GM18517 (cell line): ENCODE measurements around the gene IRF3.

Experiments used
- ATAC-seq: cut with Tn5 transposase; IDR thresholded peaks from one replicate; pipeline ENCODE4 v1.9.1; 2021; ENCODE audit warnings: mild to moderate bottlenecking, moderate library complexity; ENCODE audit not compliant: unreplicated experiment

IRF3 gene, protein sequence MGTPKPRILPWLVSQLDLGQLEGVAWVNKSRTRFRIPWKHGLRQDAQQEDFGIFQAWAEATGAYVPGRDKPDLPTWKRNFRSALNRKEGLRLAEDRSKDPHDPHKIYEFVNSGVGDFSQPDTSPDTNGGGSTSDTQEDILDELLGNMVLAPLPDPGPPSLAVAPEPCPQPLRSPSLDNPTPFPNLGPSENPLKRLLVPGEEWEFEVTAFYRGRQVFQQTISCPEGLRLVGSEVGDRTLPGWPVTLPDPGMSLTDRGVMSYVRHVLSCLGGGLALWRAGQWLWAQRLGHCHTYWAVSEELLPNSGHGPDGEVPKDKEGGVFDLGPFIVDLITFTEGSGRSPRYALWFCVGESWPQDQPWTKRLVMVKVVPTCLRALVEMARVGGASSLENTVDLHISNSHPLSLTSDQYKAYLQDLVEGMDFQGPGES

DNA sequence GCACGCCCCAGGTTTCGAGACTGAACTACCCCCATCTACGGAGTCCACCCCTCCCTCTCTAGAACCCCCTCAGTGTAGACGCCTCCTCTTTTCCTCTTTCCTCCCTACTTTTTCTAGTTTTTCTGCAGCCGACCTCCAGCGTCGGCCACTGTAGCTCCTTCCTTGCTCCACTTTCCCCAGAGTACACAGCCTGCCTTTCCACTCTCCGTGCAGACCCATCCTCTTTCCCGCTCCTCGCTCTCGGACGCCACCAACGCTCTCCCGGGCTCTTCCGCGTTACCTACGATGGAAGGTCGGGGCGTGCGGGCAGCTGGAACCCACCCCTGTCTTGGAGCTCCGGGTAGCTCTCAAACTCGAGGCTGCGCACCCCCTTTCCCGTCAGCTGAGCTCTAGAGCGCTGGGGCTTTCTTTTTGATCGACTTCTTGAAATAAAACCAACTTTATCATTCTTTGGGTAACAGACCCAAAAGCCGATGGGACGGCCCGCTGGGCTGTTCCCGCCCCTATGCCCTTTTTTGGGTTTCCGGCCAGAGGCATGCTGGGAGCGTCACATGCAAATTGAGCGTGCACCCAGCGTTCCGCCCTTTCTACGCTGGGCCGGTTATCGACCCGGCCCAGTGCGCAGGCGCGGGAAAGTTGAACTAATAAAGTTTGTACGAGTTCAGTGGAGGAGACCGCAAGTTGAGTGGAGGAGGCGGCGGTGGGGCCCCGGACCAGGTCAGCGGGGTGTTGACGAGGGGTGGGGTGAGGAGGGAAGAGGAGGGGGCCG is at the start of gene IRF3, which contains the start of gene BCL2L12:
IRF3 (minus strand) TSS at position 507 of the 769 bp plus-strand sequence. CDS start 1,019 bp downstream, outside the sequence.
BCL2L12 (plus strand) TSS at position 583 of the 769 bp plus-strand sequence. CDS start 760 bp downstream, outside the sequence.
- peak; percentile 72 for ATAC-seq

GRCh38 chr19:49713236-49713845 is 47.7 kb upstream of the IRF3 start:
- no peak for ATAC-seq

DNA sequence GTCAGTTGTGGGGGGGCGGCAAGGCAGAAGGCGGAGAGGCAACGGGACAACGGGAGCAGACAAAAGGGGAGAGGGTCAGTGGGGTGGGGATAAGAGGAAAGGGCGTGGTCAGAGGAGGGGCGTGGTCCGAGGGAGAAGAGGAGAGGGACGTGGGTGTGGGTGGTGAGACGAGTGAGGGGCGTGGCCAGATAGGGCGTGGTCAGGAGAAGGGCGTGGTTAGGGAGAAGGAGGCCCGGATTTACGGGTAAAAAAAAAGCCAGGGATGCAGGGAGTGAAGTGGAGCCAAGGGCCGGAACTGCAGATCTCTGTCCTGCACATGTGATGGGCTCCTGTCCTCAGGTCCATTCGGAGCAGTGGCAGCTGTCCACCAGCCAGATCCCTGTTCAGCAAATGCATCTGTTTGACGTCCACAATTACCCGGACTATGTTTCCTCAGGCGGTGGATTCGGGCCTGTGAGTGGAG is 46.8 kb upstream of the IRF3 start:
- no peak for ATAC-seq

GRCh38 chr19:49710372-49710951 is 44.8 kb upstream of the IRF3 start:
- no peak for ATAC-seq

GRCh38 chr19:49705919-49706318 is 40.3 kb upstream of the IRF3 start:
- ATAC-seq: no peak

DNA sequence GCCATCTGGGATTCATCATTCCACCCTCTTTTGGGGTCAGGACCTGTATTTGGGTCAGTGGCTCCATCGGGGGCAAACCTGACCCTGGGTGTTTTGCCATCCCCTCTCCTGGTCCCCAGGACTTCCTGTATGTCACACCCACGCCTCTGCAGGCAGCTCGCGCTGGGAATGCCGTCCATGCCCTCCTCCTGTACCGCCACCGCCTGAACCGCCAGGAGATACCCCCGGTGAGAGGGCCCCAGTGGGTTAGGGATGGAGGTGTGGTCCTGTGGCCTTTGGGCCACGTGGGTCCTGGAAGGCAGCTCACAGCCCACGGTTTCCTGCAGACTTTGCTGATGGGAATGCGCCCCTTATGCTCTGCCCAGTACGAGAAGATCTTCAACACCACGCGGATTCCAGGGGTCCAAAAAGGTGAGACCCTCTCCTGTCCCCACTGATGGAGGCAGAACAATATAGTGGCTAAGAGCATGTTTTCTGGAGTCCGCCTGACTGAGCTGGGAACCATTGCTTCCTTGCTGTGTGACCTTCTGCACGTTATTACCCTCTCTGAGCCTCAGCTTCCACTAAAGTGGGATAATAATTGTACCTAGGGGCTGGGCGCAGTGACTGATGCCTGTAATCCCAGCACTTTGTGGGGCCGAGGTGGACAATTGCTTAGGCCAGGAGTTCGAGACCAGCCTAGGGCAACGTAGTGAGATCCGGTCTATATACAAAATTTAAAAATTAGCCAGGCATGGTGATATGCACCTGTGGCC is 39.4 kb upstream of the IRF3 start:
- ATAC-seq: no peak

- ATAC-seq: no peak
Observed at GRCh38 chr19:49701271-49701786, 35.7 kb upstream of the IRF3 start.

GRCh38 chr19:49700563-49700962 is 34.9 kb upstream of the IRF3 start:
- no peak for ATAC-seq

GRCh38 chr19:49699364-49699763 is 33.7 kb upstream of the IRF3 start:
- ATAC-seq: no peak

DNA sequence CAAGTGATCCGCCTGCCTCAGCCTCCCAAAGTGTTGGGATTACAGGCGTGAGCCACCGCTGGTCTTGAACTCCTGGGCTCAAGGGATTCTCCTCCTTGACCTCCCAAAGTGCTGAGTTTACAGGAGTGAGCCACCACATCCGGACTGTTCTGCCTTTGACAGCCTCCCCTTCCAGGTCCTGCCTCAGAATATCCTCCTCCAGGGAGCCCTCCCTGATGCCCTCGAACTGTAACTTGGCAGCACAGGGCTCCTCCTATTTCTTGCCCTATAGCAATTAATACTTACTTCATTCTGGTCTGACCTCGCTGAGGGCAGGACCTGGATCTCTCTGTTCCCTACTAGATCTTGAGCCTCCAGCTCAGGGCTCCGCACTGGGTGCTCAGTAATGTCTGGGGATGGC is 31.2 kb upstream of the IRF3 start:
- no peak for ATAC-seq

DNA sequence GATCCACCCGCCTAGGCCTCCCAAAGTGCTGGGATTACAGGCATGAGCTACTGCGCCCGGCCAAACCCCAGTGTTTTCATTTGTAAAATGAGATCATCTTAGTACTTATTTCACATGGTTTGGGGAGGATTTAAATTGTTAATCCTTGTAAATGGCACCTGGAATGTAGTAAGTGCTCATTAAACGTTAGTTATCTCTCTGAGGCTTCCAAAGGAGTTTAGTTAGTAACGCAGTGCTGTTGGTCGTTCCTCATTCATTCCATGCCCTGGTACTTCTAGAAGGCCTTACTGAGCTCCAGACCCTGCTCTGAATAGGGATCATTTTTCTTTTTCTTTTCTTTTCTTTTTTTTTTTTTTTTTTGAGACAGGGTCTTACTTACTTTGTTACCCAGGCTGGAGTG is 30.5 kb upstream of the IRF3 start:
- no peak for ATAC-seq

DNA sequence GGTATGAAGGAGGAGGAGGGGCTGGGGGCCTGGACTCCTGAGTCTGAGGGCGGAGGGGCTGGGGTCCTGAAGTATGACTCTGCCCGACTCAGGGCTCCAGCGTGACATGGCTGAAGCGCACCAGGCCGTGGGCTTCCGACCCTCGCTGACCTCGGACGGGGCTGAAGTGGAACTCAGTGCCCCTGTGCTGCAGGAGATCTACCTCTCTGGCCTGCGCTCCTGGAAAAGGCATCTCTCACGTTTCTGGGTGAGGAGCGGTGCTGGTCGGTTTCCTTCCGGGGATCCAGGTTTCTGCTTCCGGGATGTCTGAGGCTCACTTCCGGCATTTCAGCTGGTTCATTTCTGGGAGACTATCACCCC is 26.5 kb upstream of the IRF3 start:
- no peak for ATAC-seq

DNA sequence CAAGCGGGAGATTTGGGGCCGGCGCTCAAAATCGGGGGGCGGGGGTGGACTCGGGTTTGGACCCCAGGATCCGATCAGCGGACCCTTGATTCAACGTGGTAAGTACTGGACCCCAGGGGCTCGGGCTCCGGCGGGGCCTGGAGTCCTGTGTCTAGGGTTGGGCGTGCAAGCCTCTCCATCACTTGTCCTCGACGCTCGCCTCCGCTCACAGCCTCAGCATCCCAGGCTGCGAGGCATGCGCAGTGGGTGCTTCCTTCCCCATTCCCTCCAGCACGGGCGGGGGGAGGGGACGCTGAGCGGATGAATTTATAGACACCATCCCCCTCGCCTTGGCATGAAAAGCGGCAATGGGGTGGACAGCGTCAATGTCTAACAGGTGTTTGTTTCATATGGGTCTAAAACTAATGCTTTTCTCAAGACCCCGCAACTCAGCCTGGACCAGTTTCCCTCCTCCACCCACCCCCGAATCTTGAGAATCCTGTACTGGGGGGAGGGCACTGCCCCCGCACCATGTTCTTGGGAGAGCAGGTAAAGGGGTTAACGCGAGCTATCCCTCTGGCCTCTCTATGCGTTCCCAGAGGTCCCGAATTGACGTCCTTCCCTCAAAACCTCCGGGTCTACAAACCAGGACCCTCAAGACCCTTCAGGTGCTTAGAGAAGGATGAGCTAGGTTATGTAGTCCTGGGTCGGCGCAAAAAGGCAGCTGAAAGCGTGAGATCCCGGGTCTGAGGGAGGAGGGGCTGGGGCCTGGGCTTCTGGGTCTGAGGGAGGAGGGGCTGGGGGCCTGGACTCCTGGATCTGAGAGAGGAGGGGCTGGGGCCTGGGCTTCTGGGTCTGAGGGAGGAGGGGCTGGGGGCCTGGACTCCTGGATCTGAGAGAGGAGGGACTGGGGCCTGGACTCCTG is 25.8 kb upstream of the IRF3 start:
- ATAC-seq: no peak

DNA sequence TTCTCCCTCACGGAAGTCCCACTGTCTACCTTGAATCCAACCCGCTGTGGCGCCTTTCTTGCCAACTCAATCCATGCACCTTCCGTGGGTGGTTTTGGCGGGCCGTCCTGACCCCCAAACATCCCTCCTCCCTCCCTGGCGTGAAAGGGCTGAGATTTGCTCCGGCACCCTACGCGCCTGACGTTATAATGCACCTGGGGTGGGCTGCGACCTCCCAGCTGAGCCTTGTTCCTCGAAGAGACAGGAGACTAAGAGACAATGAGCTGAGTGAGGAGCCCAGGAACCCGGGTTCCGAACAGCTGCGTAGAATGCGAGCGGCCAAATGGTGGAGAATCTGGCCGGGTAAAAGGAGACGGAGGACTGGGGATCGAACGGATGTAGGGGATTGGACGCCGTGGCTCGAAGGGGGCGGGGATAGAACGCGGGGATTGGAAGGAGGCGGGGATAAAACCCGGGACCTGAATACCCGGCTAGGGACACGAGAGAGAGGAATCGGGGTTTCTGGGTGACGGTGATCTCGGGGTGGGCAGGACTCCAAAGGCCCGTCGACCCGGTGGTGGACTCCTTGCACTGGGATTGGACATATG is 25.1 kb upstream of the IRF3 start, which contains the start of gene CPT1C:
CPT1C (plus strand) TSS at position 461 of the 587 bp plus-strand sequence. CDS start 1,137 bp downstream, outside the sequence.
- ATAC-seq: no peak

DNA sequence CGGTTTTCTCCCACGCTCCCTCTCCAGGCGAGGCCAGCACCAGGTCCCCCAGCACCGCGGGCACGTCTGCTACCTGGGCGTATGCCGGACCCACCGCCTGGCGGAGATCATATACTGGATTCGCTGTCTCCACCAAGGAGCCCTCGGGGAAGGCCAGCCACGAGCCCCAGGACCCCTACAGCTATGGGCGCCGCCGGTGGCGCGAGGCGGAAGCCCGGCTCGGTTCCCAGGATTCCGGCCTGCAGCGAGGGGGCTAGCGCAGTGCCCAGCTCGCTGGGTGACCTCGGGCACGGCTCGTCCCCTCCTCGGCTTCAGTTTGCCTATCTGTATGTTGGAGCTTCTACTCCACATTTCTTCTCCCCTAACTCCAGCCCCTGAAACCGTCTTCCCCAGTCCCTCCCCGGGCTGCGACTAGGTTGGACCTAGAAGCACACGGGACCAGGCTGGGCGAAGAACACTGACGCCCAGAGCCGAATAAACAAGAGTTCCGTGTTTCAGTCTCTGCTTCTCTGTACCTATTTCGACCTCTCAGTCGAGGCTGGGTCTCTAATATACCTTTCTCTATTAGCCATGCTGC is 24.5 kb upstream of the IRF3 start:
- ATAC-seq: no peak

DNA sequence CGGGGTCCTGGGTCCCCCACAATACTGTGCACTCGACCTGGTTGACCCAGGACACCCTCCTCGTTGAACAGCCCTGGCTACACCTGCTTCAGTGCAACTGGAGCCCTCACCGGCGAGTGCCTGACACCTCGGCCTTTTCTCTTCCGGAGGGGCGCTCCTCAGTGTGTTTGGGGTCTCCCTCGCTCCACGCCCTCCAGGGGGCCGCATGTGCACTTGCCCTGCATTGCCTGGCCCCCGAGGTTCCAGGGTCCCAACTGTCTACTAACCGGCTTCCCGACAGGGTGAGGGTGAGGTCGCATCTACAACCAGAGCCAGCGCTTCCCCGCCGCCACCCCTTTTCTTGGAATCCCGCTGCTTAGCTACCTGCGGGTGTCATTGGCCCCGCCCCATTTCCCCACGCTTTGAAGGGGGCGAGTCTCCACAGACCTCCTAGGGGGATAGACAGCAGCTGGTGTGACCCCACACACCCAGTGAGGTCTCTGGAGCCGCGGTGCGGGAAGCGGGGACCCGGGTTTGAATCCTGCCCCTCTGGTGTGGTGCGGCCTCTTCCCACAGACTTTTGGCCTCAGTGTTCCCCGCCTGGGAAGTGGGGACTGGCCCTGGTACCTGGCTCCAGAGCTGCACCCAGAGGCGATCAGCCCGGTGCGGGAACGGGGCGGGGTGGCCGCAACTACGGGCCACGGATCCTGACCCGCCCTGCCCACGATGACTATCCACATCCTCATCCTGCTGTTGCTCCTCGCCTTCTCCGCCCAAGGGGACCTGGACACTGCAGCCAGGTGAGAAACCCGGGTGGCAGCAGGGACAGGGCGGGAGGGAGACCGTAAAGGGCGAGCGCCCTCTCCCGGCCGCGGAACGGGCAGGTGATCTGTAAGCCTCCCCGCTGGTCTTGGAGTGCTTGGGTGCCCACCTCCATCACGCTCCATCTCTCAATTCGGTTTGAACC is 23.7 kb upstream of the IRF3 start, which contains the start of gene ADM5:
ADM5 (plus strand) TSS at position 462 of the 946 bp plus-strand sequence; CDS start at position 706, 244 bp downstream.
- no peak for ATAC-seq

DNA sequence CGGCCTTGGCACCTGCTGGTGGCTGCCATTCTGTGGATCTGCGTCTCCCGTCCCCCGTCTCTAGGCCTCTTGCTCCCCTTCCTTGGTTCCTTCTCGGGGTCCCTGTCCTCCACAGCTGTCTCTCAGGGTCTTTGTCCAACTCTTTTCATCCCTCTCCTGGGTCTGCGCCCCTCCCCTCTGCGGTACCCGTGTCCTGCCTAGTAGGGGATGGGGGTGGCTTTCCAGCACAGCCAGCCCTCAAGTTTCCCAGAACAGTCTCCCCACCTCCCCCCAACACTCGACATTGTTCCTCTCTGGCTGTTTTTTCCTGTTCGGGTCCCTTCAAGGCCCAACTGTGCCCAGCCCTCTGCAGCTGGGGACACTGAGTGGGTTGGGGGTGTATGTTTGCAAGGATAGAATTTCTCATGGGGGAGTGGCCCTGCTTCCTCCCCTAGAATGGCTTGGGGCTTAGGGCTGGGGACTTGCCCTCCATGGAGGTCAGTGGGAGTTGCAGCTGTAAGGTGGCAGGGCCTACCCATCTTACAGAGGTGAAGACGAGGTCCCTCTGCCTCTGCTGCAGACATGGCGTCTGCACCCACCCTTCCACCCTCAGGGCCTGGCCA is 23.0 kb upstream of the IRF3 start:
- no peak for ATAC-seq
